HG03558 (cell line): Measurements from ENCODE around the gene DCLK1.

ENCODE experiments used
- ATAC-seq: cut with Tn5 transposase; IDR thresholded peaks from one replicate; pipeline ENCODE4 v1.9.1; 2021; ENCODE audit warnings: moderate number of reproducible peaks; ENCODE audit not compliant: unreplicated experiment; ENCODE audit errors: extremely low read depth

Gene DCLK1

GRCh38 chr13:35780613-35781012 is 350.6 kb downstream of the DCLK1 start:
- no peak for ATAC-seq

DNA sequence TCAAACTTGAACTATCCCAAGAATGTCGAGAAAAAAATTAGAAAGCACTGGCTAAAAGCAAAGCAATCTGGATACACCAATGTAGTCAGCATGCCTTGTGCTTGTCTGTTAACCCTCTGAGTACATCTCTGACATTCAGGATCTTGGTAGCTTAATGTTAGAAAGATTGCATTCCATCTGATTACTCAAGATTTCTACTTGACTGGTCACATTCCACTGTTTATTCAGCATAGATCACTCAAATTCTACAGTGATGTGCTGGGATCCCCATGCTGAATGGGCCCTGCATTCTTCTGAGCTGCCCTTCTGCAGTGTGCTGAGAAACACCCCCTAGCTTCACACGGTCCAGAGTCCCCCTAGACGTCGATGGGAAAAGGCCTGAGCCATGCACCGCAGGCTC is 359.3 kb downstream of the DCLK1 start:
- ATAC-seq: no peak

GRCh38 chr13:35770756-35771297 is 360.4 kb downstream of the DCLK1 start:
- no peak for ATAC-seq

GRCh38 chr13:35769812-35770211 is 361.4 kb downstream of the DCLK1 start:
- no peak for ATAC-seq

DNA sequence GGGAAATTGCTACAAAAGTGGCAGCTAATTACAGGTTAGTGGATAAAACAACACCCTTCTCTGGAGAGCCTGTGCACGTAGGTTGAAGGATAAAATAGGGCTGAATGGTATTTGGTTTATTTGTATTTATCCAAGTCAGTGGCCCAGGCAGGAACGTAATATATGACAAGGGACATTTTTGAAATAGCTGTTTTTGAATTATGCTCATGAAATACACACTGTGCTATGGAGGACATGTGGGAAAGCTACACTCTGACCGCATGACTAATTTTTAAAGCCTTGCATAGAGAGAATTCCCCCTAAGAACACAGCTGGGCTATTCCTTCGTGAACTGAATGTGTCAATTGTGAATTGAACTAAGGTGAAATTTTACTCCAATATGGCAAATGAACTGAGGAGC is 362.6 kb downstream of the DCLK1 start:
- ATAC-seq: no peak

GRCh38 chr13:35768073-35768472 is 363.1 kb downstream of the DCLK1 start:
- ATAC-seq: no peak

DNA sequence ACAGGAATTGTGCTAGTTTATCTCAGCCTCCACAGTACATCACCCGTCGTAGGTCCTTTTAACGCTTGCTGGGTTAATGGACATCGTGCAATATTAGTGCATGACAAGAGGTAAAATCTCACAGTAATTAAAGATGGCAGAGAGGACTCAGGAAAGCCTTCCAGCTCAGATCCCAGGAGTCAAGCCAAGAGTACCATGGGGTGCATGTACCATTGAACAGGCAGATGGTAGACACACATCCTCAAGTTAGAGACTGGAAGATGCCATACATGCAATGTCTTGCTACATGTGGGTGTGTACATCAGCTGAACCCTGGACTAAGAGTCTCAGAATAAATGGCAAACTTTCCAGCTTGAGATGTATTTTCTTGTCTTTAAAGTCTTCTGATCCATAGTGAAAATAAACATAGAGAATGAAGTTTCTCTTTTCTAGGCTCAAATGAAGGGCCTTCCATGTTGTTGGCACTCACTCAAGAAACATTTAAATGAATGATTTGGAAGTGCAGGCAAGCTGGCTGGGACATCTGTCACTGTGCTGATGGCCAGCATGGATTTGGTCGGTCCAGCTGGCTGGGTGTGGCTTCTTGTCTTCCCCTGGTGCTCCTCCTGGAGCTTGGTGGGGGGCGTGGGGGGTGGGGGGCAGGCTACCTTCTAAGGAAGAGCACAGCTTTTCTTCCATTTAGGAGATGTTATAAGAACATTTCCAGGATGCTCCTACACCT is 363.8 kb downstream of the DCLK1 start:
- ATAC-seq: no peak

DNA sequence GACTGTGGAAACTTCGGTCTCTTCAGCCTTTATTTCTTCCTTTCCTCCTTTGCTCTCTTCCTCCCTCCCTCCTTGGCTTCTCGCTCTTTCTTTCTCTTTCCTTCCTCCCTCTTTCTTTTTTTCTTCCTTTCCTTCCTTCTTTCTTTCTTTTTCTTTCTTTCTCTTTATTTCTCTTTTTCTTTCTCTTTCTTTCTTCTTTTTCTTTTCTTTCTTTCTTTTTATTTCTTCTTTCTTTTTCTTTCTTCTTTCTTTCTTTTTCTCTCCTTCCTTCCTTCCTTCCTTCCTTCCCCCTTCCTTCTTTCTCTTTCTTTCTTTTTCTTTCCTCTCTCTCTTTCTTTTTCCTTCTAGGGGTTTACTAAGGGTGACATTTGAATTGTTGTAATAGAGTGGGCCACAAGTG is 364.5 kb downstream of the DCLK1 start:
- no peak for ATAC-seq

DNA sequence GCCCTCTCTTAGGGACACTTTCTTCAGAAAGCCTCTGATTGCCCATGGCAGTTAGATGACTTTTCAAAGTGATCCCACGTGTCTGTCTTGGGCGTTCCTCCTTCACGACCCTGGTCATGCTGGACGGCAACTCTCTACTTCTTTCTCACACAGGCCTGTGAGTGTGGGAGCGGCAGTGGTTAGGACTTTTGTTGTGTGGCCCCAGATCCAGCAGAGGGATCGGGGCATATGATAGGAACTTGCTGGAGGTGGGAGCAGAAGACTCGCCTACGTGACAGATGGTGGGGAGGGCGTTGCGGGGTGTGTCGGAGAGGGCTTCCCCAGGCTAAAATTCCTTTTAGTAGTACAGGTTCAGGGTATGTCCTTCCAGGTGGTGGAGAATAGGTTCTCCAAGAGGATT is 365.2 kb downstream of the DCLK1 start:
- no peak for ATAC-seq

DNA sequence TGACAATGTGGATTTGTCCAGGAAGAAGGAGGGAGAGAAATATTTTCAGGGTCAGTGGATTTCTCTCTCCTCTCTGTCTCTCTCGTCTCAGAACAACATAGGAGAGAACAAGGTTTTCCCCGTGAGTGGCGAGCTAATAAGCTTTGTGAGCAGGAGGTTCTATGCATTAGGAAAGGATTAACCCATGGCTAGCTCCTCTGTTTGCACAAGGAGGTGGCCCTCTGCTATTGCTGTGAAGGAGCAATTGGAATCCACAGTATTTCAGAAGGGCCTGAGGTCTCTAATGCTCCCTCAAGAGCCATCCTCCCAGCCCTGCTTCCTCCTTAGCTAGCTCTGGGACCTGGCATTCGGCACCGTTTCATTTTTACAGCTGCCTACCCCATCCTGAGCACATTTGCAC is 365.8 kb downstream of the DCLK1 start:
- ATAC-seq: no peak

GRCh38 chr13:35764326-35765015 is 366.7 kb downstream of the DCLK1 start:
- no peak for ATAC-seq

DNA sequence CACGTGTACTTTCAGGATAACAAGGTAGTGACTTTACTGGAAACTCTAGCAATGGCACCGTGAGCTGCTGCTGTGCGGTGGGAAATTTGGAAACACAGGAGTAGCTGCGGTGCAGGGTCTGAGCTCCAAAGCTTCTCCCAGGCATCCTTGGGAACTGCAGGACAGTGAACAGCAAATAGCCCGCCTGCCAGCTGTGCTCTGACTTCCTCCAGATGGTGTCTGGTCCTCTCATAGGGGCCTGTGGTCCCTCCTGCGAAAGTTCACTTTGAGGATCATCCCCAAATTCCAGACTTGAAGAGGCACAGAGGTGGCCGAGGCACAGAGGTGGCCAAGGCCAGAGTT is 367.4 kb downstream of the DCLK1 start:
- ATAC-seq: no peak

DNA sequence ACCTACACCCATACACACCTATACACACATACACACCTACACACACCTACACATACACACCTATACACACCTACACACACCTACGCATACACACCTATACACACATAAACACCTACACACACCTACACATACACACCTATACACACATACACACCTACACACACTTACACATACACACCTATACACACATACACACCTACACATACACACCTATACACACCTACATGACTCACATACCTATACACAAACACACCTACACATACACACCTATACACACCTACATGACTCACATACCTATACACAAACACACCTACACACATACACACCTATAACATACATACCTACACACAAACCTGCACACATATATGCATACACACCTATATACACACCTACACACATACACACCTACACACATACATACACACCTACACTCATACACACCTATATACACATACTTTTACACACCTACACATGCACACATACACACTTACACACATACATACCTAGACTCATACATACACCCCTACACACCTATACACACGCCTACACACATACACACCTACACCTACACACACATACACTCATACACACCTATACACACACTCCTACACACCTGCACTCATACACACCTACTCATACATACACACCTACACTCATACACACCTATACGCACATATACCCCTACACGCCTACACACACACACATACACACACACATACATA is 368.0 kb downstream of the DCLK1 start:
- no peak for ATAC-seq

DNA sequence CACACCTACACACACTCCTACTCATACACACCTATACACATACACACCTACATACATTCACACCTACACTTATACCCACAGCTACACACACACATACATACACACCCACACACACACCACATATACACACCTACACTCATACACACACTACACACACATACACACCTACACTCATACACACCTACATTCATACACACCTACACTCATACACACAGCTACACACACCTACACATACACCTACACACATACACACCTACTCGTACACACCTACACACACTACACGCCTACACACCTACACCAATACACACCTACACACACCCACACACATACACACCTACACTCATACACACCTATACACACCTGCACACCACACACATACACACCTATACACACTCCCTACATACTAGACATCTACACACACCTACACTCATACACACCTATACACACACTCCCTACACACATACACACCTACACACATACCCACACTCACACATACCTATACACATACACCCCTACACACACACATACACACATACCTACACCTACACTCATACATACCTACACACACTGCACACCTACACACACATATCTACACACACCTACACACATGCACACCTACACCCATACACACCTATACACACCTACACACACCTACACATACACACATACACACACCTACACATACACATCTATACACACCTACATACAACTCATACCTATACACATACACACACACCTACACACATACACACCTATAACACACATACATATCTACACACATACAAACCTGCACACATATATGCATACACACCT is 369.5 kb downstream of the DCLK1 start:
- no peak for ATAC-seq

- no peak for ATAC-seq
Observed at GRCh38 chr13:35760735-35761281, 370.4 kb downstream of the DCLK1 start.

DNA sequence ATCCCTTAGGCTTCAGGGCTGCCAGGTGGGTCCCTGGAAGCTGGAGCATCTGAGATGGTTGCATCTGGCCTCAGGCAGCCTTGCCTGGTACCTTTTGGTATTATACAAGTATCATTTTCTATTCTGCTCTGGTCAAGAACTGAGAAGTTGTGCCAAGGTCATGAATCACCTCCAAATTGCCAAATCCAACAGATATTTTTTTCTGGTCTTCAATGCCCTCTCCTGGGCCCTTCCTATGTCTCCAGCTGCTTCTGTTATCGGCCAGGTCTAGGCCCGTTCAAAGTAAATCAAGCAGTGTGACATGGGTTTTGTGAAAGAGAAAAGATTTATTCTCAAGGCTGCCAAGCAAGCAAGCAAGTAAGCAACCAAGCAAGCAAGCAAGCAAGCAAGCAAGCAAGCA is 383.6 kb downstream of the DCLK1 start:
- ATAC-seq: no peak

GRCh38 chr13:35744566-35745178 is 386.5 kb downstream of the DCLK1 start:
- ATAC-seq: no peak

- ATAC-seq: no peak
Observed at GRCh38 chr13:35744144-35744543, 387.0 kb downstream of the DCLK1 start.

- ATAC-seq: no peak
Observed at GRCh38 chr13:35743165-35743564, 388.0 kb downstream of the DCLK1 start.

- ATAC-seq: no peak
Observed at GRCh38 chr13:35741657-35742056, 389.5 kb downstream of the DCLK1 start.
